GM21381 (cell line): ENCODE results near the gene ATP13A2.
"Not testable (repeated sequence)": the region's sequence is repeated elsewhere in the genome, so short reads cannot be mapped to it uniquely, and the experiment has no call there.

Source experiments
- ATAC-seq: cut with Tn5 transposase; IDR thresholded peaks from one replicate; pipeline ENCODE4 v1.9.1; 2021; ENCODE audit warnings: mild to moderate bottlenecking, moderate library complexity; ENCODE audit not compliant: unreplicated experiment

ATP13A2 gene

DNA sequence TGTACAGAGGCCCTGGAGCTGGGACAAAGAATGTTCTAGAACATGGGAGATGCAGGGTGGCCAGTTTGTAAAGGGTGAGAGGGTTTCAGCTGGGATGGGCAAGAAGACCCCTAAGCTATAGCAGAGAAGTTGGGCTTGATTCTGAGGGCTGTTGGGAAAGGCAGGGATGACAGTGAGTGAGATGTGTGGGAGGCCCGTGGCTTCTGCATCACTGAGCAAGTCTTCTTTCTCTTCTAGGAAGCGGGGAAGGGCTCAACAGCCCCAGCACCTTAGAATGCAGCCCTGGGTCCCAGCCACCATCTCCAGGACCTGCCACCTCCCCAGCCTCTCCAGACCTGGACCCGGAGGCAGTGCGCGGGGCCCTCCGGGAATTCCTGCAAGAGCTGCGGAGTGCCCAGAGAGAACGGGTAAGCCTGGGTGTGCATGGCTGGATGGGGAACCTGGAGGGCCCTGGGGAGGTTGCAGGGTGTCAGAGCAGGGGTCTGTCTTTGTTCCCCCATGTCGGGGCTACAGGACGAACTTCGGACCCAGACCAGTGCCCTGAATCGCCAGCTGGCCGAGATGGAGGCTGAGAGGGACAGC, 46.2 kb downstream of the ATP13A2 start:
- no peak for ATAC-seq

DNA sequence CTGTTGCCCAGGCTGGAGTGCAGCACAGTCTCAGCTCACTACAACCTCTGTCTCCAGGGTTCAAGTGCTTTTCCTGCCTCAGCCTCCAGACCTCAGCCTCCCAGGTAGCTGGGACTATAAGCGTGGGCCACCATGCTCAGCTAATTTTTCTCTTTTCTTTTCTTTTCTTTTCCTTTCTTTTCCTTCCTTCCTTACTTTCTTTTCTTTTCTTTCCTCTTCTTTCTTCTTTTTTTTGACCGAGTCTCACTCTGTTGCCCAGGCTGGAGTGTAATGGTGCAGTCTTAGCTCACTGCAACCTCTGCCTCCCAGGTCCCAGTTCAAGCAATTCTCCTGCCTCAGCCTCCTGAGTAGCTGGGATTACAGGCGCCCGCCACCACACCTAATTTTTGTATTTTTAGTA, 47.6 kb downstream of the ATP13A2 start:
- not testable (repeated sequence) for ATAC-seq

DNA sequence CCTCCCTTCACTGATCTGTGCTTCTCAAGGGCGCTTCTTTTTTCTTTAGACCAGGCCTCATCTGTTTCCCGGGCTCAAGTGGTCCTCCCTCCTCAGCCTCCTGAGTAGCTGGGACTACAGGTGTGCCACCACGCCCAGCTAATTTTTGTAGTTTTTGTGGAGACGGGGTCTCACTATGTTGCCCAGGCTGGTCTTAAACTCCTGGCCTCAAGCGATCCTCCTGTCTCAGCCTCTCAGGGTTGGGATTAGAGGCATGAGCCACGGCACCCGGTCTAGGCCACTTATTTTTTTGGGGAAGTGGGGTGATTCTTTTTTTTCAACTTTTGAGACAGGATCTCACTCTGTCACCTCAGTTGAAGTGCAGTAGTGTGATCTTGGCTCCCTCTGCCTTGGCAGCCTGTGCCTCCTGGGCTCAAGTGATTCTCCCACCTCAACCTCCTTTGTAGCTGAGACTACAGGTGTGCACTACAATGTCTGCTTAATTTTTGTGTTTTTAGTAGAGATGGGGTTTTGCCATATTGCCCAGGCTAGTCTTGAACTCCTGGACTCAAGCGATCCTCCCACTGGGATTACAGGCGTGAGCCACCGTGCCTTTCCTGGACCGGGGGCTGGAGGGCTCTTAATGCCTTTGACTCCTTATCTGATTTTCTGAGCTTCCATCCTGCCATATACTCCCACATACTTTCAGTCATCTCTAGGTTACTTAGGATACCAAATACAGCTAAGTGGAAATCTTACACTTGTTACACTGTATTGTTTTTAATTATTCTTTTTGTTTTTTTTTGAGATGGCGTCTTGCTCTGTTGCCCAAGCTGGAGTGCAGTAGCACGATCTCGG, 50.2 kb downstream of the ATP13A2 start:
- no peak for ATAC-seq

DNA sequence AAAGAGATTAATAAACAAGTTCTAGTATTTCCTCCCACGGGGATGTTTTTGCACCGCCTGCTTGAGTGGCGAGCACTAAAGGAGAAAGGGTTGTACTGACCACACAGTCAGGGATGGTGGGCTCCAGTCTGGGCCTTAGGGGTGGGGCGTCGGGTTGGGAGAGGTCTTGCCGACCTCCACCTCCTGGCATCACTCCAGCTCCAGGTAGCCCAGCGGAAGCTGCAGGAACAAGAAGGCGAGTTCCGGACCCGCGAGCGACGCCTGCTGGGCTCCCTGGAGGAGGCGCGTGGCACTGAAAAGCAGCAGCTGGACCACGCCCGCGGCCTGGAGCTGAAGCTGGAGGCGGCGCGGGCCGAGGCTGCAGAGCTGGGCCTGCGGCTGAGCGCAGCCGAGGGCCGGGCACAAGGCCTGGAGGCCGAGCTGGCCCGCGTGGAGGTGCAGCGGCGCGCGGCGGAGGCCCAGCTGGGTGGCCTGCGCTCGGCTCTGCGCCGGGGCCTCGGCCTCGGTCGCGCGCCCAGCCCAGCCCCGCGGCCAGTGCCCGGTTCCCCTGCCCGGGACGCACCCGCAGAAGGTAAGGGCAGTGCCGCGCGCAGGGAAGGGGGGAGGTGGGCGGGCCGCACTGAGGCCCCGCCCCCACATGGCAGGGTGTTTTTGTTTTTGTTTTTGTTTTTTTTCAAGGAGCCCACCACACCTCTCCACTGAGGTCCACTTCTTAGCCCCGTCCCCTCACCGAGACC, 51.0 kb downstream of the ATP13A2 start:
- peak; percentile 76 for ATAC-seq

DNA sequence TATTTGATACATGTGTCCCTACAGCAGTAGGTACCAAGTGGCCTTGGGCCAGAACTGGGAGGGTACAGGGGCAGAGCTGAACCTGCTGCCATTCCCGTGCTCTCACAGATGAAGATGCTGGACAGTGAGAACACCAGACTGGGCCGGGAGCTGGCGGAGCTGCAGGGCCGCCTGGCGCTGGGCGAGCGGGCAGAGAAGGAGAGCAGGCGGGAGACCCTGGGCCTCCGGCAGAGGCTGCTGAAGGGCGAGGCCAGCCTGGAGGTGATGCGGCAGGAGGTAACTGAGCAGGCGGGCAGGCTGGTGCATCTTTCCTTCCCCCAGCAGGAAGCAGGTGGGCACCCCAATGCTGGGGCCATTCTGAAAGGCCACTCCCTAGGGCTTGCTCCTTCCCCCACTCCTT, 53.3 kb downstream of the ATP13A2 start:
- ATAC-seq, result no peak

DNA sequence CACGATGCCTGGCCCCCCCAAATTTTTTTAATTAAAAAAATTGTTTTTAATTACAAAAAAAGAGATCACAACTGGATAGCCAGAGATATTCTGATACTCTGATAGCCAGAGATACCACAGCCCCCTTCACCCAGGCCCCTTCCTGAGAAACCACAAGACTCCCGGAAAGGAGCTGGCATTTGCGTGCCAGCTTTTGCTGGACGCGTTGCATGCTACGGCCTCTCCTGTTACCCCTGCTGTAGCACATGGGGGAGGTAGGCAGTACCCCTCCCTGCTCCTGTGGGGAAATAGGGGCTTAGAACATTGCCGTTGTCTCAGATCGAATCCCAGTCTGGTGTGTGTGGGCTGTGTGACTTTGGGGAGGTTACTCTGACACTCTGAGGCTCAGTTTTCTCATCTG, 54.0 kb downstream of the ATP13A2 start:
- no peak for ATAC-seq

DNA sequence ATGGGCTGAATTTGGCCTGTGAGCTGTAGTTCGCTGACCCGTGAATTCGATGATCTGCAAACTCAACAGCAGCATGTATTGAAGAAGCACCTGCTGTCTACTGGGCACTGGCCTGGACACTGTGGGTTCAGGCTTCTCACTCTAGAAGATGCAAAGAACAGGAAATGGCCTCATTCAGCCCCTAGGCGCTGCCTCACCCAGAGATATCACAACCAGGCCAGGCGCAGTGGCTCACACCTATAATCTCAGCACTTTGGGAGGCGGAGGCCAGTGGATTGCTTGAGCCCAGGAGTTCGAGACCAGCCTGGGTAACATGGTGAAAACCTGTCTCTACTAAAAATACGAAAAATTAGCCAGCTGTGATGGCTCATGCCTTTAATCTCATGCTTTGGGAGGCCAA, 55.0 kb downstream of the ATP13A2 start:
- no peak for ATAC-seq

DNA sequence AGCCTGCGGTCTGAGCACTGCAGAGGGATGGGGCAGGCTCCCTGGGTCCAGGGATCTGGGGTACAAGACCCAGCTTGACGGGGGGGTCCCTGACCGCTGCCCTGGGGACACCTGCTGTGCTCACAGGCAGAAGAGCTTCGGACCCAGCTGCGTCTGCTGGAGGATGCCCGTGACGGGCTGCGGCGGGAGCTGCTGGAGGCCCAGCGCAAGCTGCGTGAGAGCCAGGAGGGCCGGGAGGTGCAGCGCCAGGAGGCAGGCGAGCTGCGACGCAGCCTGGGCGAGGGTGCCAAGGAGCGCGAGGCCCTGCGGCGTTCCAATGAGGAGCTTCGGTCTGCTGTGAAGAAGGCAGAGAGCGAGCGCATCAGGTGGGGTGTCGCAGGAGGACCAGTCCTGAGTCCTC, 56.5 kb downstream of the ATP13A2 start:
- no peak for ATAC-seq

DNA sequence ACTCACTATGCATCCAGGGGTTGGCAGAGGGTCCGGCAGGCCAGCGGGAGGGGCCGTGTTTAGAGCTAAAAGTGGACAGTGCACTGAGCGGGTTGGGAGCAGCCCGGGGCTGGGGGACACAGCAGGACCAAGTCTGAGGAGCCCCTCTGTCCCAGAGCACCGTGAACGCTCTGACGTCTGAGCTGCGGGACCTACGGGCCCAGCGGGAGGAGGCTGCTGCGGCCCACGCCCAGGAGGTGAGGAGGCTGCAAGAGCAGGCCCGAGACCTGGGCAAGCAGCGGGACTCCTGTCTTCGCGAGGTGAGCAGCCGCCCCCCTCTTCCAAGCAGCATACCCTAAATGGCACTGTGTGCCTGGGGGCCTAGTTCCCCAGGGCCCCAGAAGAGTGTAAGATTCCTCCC, 57.1 kb downstream of the ATP13A2 start:
- no peak for ATAC-seq

DNA sequence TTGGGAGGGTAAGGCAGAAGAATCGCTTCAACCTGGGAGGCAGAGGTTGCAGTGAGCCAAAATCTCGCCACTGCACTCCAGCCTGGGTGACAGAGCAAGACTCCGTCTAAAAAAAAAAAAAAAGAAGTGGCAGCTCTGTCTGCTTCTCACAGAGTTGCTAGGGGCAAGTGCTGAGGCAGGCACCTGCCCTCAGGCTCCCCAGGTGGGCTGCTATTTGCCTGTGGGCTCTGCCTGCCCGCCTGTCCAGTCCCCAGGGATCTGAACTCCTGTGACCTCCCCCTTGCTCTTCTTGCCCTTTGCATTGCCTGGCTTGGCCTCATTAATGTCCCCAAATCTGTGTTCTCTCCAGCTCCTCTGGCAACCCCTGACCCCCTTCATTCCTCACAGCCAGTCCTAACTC, 59.4 kb downstream of the ATP13A2 start:
- ATAC-seq, result not testable (repeated sequence)

DNA sequence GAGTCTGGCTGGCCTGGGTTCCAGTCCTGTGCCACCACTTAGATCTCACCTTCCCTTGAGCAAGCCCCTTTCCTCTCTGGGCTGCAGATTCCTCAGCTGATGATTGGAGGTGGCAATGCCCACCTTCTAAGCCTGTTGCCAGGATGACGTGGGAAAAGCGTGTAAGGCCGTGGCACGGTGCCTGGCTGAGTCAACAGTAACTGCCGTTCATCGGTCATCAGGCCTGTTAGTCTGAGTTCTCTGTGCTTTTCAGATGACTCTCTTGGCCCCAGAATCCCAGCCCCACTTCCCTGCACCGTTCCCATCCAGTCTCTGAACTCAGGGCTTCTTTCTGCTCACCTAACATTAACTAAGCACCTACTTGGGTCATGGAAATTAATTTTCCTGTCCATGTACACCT, 62.7 kb downstream of the ATP13A2 start:
- ATAC-seq, result not testable (repeated sequence)

DNA sequence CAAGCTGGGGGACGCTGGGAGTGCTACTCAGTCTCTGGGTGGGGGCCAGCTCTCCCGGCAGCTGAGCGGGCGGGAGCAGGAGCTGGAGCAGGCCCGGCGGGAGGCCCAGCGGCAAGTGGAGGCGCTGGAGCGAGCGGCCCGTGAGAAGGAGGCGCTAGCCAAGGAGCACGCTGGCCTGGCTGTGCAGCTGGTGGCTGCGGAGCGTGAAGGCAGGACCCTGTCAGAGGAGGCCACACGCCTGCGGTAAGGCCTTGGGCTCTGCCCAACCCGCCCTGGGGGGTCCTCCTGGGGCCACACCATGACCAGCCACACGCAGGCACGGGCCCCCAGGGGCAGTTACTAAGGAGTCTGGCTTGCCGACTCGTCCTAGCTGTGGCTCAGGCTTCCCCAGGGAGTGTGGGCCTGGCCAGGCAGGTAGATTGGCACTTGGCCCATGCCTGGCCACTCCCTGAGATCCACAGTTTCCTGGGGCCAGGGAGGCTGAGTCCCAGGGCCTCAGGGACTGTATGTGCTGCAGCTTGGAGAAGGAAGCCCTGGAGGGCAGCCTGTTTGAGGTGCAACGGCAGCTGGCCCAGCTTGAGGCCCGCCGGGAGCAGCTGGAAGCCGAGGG, 63.3 kb downstream of the ATP13A2 start:
- ATAC-seq, result not testable (repeated sequence)

DNA sequence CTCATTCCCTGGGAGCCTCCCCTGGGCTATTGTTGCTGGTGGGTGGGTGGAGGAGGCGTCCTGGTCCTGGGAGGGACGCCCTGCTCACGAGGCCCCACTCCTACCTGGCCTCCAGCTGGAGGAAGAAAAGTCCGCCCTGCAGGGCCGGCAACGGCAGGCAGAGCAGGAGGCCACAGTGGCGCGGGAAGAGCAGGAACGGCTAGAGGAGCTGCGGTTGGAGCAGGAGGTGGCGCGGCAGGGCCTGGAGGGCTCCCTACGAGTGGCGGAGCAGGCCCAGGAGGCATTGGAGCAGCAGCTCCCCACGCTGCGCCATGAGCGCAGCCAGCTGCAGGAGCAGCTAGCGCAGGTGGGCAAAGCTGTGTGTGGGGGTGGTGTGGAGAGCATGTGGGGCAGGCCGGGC, 65.1 kb downstream of the ATP13A2 start:
- ATAC-seq, result no peak

DNA sequence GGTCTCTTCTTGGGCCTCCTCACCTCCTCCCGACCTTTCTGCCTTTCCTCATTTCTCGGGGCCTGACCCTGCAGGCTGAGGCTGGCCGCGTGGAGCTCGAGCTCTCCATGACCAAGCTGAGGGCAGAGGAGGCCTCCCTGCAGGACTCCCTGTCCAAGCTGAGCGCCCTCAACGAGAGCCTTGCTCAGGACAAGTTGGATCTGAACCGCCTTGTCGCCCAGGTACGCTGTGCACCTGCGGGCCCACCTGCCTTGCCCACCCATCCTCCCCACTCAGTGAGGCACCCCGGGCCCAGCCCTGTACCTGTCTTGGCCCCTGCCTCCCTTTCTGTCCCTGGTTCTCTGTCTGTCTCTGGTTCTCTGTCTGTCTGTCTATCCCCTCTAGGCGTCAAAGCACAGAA, 65.5 kb downstream of the ATP13A2 start:
- not testable (repeated sequence) for ATAC-seq

DNA sequence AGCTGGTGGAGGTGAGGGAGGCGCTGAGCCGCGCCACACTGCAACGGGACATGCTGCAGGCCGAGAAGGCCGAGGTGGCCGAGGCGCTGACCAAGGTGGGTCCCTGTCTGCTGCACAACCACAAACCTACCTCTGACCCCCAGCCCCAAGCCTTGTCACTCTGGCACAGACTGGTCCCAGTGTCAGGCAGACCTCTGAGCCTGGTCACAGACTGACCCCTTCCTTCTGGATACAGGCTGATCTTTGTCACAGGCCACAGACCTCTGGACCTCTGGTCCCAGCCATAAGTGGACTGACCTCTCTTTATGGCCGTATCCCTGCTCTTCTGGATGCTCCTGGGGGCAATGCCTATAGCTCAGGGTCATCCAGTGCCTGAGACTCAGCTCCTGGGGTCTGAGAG, 66.2 kb downstream of the ATP13A2 start:
- not testable (repeated sequence) for ATAC-seq

DNA sequence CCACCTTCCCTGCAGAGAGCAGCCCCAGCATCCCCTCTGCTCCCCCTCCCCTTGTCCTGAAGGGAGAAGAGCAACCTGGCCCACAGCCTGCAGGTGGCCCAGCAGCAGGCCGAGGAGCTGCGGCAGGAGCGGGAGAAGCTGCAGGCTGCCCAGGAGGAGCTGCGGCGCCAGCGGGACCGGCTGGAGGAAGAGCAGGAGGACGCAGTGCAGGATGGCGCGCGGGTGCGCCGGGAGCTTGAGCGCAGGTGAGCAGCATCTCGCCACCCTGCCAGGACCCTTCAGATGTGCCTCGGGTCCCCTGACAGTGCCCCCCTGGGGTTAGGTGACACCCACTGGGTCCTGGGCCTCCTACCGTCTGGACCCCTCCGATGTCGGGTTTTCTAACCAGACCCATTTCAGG, 67.7 kb downstream of the ATP13A2 start:
- ATAC-seq, result no peak

DNA sequence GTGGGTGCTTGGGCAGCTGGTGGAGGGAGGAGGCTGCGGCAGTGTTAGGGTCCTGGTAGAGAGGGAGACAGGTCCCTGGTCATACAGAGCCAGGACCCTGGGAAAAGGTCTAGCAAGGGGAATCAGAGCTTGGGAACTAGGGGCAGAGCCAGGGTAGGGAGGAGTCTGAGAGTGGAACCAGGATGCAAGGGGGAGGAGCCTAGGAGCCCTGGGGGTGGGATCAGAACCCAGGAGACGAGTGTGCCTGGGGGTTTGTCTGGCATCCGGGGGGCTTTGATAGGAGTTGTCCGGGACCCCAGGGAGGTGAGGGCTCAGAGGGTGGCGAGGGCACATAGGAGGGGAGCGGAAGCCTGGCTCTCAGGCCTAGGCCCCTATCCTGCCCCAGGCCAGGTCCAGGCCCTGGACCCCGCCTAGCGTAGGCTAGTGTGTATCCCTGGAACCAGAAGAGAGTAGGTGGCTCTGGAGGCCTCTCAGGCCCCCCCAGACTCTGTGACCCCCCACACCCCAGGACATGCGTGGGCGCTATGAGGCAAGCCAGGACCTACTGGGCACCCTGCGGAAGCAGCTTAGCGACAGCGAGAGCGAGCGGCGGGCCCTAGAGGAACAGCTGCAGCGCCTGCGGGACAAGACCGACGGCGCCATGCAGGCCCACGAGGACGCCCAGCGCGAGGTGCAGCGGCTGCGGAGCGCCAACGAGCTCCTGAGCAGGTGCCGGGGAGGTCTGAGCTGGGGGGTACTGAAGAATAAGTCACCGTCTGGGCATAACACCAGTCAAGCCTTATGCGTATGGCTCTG, 72.1 kb downstream of the ATP13A2 start:
- ATAC-seq, result not testable (repeated sequence)

DNA sequence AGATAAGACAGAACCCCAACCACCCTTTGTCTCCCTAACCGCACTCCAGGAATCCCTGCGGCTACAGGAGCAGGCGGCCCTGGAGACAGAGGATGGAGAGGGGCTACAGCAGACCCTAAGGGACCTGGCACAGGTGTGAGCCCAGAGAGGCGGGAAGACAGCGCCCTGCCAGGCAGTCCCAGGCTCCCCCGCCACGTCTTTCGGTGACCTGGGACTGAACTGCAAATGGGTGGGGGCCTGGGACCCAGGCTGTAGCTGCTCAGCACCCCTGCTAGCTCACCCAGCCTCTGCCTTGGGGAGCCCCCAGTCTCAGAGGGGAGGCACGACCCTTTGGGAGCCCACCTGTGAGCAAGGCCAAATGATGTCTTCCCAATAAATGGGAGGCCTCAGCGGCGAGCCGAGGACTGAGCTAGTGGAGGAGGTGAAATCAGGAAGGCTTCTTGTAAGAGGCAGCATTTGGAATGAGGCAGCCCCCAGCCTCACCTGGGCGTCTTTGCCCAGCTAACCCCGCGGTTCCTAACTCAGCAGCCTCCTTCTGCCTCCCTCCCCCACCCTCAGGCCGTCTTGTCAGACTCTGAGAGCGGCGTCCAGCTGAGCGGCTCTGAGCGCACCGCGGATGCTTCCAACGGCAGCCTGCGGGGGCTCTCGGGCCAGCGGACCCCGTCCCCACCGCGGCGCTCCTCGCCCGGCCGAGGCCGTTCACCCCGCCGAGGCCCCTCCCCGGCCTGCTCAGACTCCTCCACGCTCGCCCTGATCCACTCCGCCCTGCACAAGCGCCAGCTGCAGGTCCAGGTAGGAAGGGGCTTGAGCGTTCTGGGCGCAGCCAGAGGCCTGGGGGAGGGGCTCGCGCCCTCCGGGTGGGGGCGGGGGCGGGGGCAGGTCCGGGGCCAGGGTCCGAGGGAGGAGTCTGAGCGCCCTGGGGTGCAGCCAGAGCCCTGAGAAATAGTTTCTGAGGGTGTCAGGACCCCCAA, 73.1 kb downstream of the ATP13A2 start:
- no peak for ATAC-seq

DNA sequence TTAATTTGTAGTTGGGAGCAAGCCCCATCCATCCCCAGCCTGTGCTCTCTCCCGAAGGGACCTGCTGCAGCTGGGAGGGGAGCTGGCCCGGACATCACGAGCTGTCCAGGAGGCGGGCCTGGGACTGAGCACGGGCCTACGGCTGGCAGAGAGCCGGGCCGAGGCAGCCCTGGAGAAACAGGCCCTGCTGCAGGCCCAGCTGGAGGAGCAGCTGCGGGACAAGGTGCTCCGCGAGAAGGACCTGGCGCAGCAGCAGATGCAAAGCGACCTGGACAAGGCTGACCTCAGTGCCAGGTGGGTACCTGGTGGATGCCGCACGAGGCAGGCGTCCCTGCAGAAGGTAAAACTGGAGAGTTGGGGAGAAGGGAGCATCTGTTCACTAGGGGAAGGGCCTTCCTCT, 75.1 kb downstream of the ATP13A2 start:
- not testable (repeated sequence) for ATAC-seq
